ENCODE results near the gene ETV6. TPM values are rescaled to one million over a fixed set of nuclear protein-coding genes. Genes with fewer than 3 reads are reported as not detected.
A peak's percentile ranks its signal among the peaks of the same experiment; 100 is the strongest.

ETV6 gene
- total and polyA plus RNA-seq, 2 of the 8 experiments (the other 6 are each of a cell fraction or from before 2014, with no cell fraction given) = 5.5 to 23.9 TPM

- Histone ChIP-seq H4K8ac (ENCODE audit: extremely low read depth, insufficient read depth, low read length) (no peak overlapping the region), H3K9ac (replicated peaks in 1 of 4; ENCODE audit: extremely low read depth in 1 of 4, low read depth in 3 of 4, low read length in 3 of 4) (no peak overlapping the region), H3K27me3 (replicated peaks in 1 of 4; ENCODE audit: control insufficient read depth in 3 of 4, extremely low read depth in 1 of 4, insufficient read depth in 3 of 4, low read length in 3 of 4) (no peaks in the 10 kb centered on the region), H3K4ac (replicated peaks; ENCODE audit: insufficient read length, low read depth, low read length) (no peak overlapping the region), H2AK5ac (ENCODE audit: low read depth, low read length) (no peak overlapping the region), H2BK20ac (ENCODE audit: low read length) (no peak overlapping the region), H2BK15ac (ENCODE audit: low read length) (no peak overlapping the region), H3K79me1 (ENCODE audit: low read depth, low read length) (peaks cover 10% of the 10 kb centered on the region; the same call in 1 of the 2 replicates), H2BK12ac (ENCODE audit: low read depth, low read length) (no peak overlapping the region), H3K4me3 (ENCODE audit: extremely low read depth in 1 of 4, insufficient read depth in 2 of 4, low read depth in 3 of 4, low read length in 4 of 4) (no peak overlapping the region), H4K5ac (ENCODE audit: insufficient read length, low read depth, low read length) (no peak overlapping the region), H4K91ac (replicated peaks; ENCODE audit: insufficient read length, low read length) (no peak overlapping the region), H4K20me1 (replicated peaks in 1 of 2; ENCODE audit: control insufficient read depth in 1 of 2, insufficient read depth in 2 of 2, low read length in 2 of 2) (peaks cover 0 to 4% of the 10 kb centered on the region in 2 experiments), H3K36me3 (ENCODE audit: control insufficient read depth in 2 of 4, insufficient read depth in 4 of 4, low read length in 3 of 4) (no peaks in the 10 kb centered on the region), H3K56ac (replicated peaks; ENCODE audit: insufficient read length, low read depth, low read length) (no peak overlapping the region), H3K27ac (ENCODE audit: low read depth, low read length) (no peak overlapping the region), H3K4me2 (ENCODE audit: insufficient read depth in 1 of 2, low read depth in 2 of 2, low read length in 2 of 2) (no peak overlapping the region), H2AFZ (ENCODE audit: low read length) (no peak overlapping the region), H3K4me1 (replicated peaks in 1 of 4; ENCODE audit: control insufficient read depth in 3 of 4, insufficient read depth in 4 of 4, low read length in 3 of 4) (peaks cover 0 to 5% (median 0%) of the 10 kb centered on the region in 4 experiments; a peak in 1 of 7 replicates), H3K23ac (ENCODE audit: insufficient read length) (no peak overlapping the region), H3K14ac (ENCODE audit: insufficient read length) (no peak overlapping the region), H2BK5ac (ENCODE audit: low read depth, low read length) (no peak overlapping the region), H3K79me2 (ENCODE audit: control insufficient read depth in 1 of 2, insufficient read depth in 2 of 2, low read length in 2 of 2) (0 out of 4 replicates have a peak, but pooled peaks cover 0 to 5% of the 10 kb centered on the region in 2 experiments), H3K23me2 (ENCODE audit: low read depth, low read length) (no peaks in the 10 kb centered on the region), H3K9me3 (ENCODE audit: insufficient read depth in 2 of 2, low read depth in 1 of 2, low read length in 1 of 2) (no peaks in the 10 kb centered on the region), H3K18ac (ENCODE audit: extremely low read depth, low read length) (no peak overlapping the region), H2BK120ac (replicated peaks; ENCODE audit: low read depth, low read length) (no peak overlapping the region)
- ChIA-PET POLR2A (ENCODE audit: partially characterized antibody) (no interaction called here), CTCF (ENCODE audit: partially characterized antibody) (no interaction called here)
- 0 out of 2 replicates have a peak, but pooled peaks have one; percentile 19 for TF ChIP-seq KDM1A (IDR thresholded peaks at IDR 0.05; ENCODE audit: borderline replicate concordance, low read length)
- TF ChIP-seq KDM5A (IDR thresholded peaks at IDR 0.05; ENCODE audit: low read length) = no peak
- 93% methylated on average over 6 of the region's 6 CpGs; no CpG with 5 or more reads in 1 of the 2 experiments for WGBS, 2 experiments (ENCODE audit: extremely low coverage in 1 of 2, insufficient coverage in 1 of 2, insufficient read length in 1 of 2, insufficient replicate concordance in 2 of 2, low coverage in 1 of 2, low lambda C conversion rate in 2 of 2, missing lambda C conversion rate in 1 of 2)
- no peak for FAIRE-seq
- no peak for DNase-seq (ENCODE audit: low read depth in 1 of 2, low spot score in 2 of 2)
Observed at GRCh38 chr12:11712491-11712890, 63.0 kb downstream of the ETV6 start.

Measured in H1 (cell line).